Right lobe of liver (tissue), 6 donors: ENCODE measurements around the gene DDX25. TPM values are rescaled to one million over a fixed set of nuclear protein-coding genes. Genes with fewer than 3 reads are reported as not detected.

Experiments
- ATAC-seq, 4 donors: fragments of 200-7000 bp; cut with Tn5 transposase; one replicate each; pipeline ENCODE4 v1.9.1; 2020; ENCODE audit warnings: mild to moderate bottlenecking in 4 of 4, moderate library complexity in 4 of 4
- DNase-seq, 3 donors: peaks; one replicate each; pipeline ENCODE4 v3.0.0-alpha.2; 2020
- H3K27ac ChIP-seq, 3 donors: fragments of 200-600 bp; one replicate each; pipeline ENCODE4 v1.8.0; 2022
- H3K27me3 ChIP-seq, 2 donors: fragments of 200-600 bp; one replicate each; pipeline ENCODE4 v1.8.0; 2022
- H3K36me3 ChIP-seq, 4 donors: fragments of 200-600 bp; sonication (generic) in 1 of 4; one replicate each; pipeline versions ENCODE4 v1.5.1 to v1.8.0; 2017 to 2022; ENCODE audit warnings: control low read depth in 1 of 4
- H3K4me1 ChIP-seq, 4 donors: fragments of 200-600 bp; sonication (generic) in 1 of 4; one replicate each; pipeline versions ENCODE4 v1.5.1 to v1.8.0; 2017 to 2022; ENCODE audit warnings: control low read depth in 1 of 4
- H3K4me3 ChIP-seq, 3 donors: fragments of 200-600 bp; one replicate each; pipeline ENCODE4 v1.8.0; 2022
- H3K9me3 ChIP-seq, 4 donors: fragments of 200-600 bp; sonication (generic) in 1 of 4; one replicate each; pipeline versions ENCODE4 v1.5.1 to v1.8.0; 2017 to 2022; ENCODE audit warnings: control low read depth in 1 of 4
- CTCF ChIP-seq, 4 donors: fragments of 200-600 bp in 3 of 4; fragments of 450-650 bp in 1 of 4; IDR thresholded peaks; one replicate each; pipeline versions ENCODE4 v1.5.1 to v1.8.0; 2016 to 2022; ENCODE audit warnings: antibody characterized with exemption in 4 of 4, mild to moderate bottlenecking in 2 of 4
- POLR2A ChIP-seq: fragments of 450-650 bp; IDR thresholded peaks from one replicate; pipeline ENCODE4 v1.6.1; 2017; ENCODE audit warnings: antibody characterized with exemption, mild to moderate bottlenecking
- WGBS: methylation state at CpG from one replicate; pipeline ENCODE4 v1.1.6; 2018; ENCODE audit warnings: low coverage, low lambda C conversion rate; ENCODE audit not compliant: insufficient coverage; ENCODE audit errors: missing lambda C conversion rate; 5-methylcytosine and 5-hydroxymethylcytosine counted together
- intact Hi-C, 2 donors: fragments of 100-400 bp; cut with DNase I; formaldehyde crosslinking; loops; one replicate each; pipeline versions ENCODE4 v1.11.2 to v1.14.1; 2022
- total RNA-seq, 6 experiments: library from RNA; depleted of rRNA in 2 of 6; stranded (reverse); fragments of >200 nt in 2 of 6; fragmentation: NEBNext Ultra II Directional in 3 of 6; extraction: Animal tissue kit (Norgen Biotek cat#: 25700) in 3 of 6; gene quantifications; one replicate each; pipeline versions ENCODE4 v1.1.0 to v1.2.4, GENCODE V29; 2016 to 2023
- donor health status: DM: no; HTN: yes; CAD: no.
- donor health status: DM: no; HTN: no; CAD: no.
- donor health status: DM: no; HTN: no; CAD: no.
- donor health status: DM: no; HTN: yes; CAD: no.
- donor health status: DM: no; HTN: yes; CAD: no.

Gene DDX25
- total RNA-seq, 6 experiments from 2014 or later = 0.17 to 0.28 (median 0.21) TPM; not detected in 2

GRCh38 chr11:125954945-125955640 is 50.8 kb downstream of the DDX25 start:
- H3K4me1 ChIP-seq = no peaks in the 10 kb centered on the region
- no peak for TF ChIP-seq CTCF (IDR thresholded peaks at IDR 0.05)
- TF ChIP-seq POLR2A = no peak
- ATAC-seq = no peak
- H3K9me3 ChIP-seq = no peaks in the 10 kb centered on the region
- no peaks in the 10 kb centered on the region for H3K36me3 ChIP-seq
- H3K27ac ChIP-seq = no peak overlapping the region
- no peak for DNase-seq
- no peak overlapping the region for H3K4me3 ChIP-seq
- intact Hi-C loops = no loop called here
- no peaks in the 10 kb centered on the region for H3K27me3 ChIP-seq
- 83% methylated on average over 2 of the region's 15 CpGs for WGBS

GRCh38 chr11:125955856-125956255 is 51.5 kb downstream of the DDX25 start:
- no peaks in the 10 kb centered on the region for H3K27me3 ChIP-seq
- no peak for TF ChIP-seq CTCF (IDR thresholded peaks at IDR 0.05)
- no peak for TF ChIP-seq POLR2A
- no peaks in the 10 kb centered on the region for H3K36me3 ChIP-seq
- no peak overlapping the region for H3K27ac ChIP-seq
- 50% methylated on average over 1 of the region's 2 CpGs for WGBS
- H3K9me3 ChIP-seq = no peaks in the 10 kb centered on the region
- DNase-seq = no peak
- no peaks in the 10 kb centered on the region for H3K4me1 ChIP-seq
- intact Hi-C loops = no loop called here
- no peak for ATAC-seq
- no peak overlapping the region for H3K4me3 ChIP-seq

GRCh38 chr11:125956391-125957134 is 52.3 kb downstream of the DDX25 start:
- Histone ChIP-seq H3K9me3 (no peaks in the 10 kb centered on the region), H3K27ac (no peak overlapping the region), H3K27me3 (no peaks in the 10 kb centered on the region), H3K4me1 (no peaks in the 10 kb centered on the region), H3K36me3 (no peaks in the 10 kb centered on the region), H3K4me3 (no peak overlapping the region)
- WGBS = 93% methylated on average over 17 of the region's 22 CpGs
- no peak for DNase-seq
- intact Hi-C loops = no loop called here
- TF ChIP-seq POLR2A = no peak
- no peak for TF ChIP-seq CTCF (IDR thresholded peaks at IDR 0.05)
- ATAC-seq = no peak

GRCh38 chr11:125957618-125958332 is 53.5 kb downstream of the DDX25 start:
- DNase-seq (no peak), ATAC-seq (no peak)
- 81% methylated on average over 11 of the region's 14 CpGs for WGBS
- H3K27me3 ChIP-seq = no peaks in the 10 kb centered on the region
- intact Hi-C loops = no loop called here
- no peaks in the 10 kb centered on the region for H3K9me3 ChIP-seq
- no peak for TF ChIP-seq CTCF (IDR thresholded peaks at IDR 0.05)
- no peak for TF ChIP-seq POLR2A
- no peak overlapping the region for H3K4me3 ChIP-seq
- no peak overlapping the region for H3K27ac ChIP-seq
- H3K36me3 ChIP-seq = no peaks in the 10 kb centered on the region
- no peaks in the 10 kb centered on the region for H3K4me1 ChIP-seq
